Upper lobe of left lung (tissue), 4 donors: ENCODE measurements around the gene AEBP2.

Experiments
- POLR2AphosphoS5 ChIP-seq, 2 donors: sonication (generic); formaldehyde crosslinking; IDR thresholded peaks; one replicate each; pipeline ENCODE4 v1.5.1; 2017; ENCODE audit warnings: antibody characterized with exemption in 2 of 2
- TF ChIP-seq, protein P1 (sequence below), 6 experiments: fragments of 450-650 bp in 4 of 6; fragments of 200-600 bp in 2 of 6; sonication (generic) in 2 of 6; IDR thresholded peaks; one replicate each; pipeline ENCODE4 v1.5.1; 2016 to 2019; ENCODE audit warnings: antibody characterized with exemption in 6 of 6

GRCh38 chr12:19484738-19485137 is 45.4 kb downstream of the AEBP2 start:
- TF ChIP-seq, protein P1, sequence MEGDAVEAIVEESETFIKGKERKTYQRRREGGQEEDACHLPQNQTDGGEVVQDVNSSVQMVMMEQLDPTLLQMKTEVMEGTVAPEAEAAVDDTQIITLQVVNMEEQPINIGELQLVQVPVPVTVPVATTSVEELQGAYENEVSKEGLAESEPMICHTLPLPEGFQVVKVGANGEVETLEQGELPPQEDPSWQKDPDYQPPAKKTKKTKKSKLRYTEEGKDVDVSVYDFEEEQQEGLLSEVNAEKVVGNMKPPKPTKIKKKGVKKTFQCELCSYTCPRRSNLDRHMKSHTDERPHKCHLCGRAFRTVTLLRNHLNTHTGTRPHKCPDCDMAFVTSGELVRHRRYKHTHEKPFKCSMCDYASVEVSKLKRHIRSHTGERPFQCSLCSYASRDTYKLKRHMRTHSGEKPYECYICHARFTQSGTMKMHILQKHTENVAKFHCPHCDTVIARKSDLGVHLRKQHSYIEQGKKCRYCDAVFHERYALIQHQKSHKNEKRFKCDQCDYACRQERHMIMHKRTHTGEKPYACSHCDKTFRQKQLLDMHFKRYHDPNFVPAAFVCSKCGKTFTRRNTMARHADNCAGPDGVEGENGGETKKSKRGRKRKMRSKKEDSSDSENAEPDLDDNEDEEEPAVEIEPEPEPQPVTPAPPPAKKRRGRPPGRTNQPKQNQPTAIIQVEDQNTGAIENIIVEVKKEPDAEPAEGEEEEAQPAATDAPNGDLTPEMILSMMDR (IDR thresholded peaks at IDR 0.05): no peak
- no peak for TF ChIP-seq POLR2AphosphoS5 (IDR thresholded peaks at IDR 0.05)
